ENCODE data around the gene TUBGCP5.

DNA sequence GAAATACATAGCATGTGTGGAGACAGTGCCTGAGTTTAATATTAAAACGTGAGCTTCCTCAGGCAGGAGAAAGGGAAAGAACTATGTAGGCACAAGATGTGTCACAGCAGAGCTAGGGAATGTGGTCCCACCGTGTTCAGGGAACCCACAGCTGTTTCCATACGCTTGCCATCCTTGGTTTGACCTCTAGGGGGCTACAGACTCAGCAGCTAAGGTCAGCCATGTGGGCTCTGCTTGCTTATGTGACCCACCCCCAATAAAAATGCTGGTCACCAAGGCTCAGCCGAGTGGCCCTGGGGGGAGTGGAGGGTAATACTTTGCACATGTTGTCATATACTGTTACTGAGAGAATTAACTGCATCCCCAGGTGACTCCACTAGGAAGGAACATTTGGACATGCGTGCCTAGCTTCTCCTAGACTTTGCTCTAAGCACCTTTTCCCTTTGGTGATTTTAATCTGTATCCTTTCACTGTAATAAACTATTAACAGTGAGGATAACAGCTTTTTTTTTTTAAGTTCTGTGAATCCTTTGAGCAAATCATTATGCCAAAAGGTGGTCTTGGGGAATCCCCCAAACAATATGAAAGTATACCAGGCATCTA lies 3.3 kb downstream of the TUBGCP5 start:
- TF ChIP-seq TAF1 (IDR thresholded peaks at IDR 0.05; ENCODE audit: low read depth) (no peak), EP300 (conservative IDR thresholded peaks at IDR 0.05; ENCODE audit: poor library complexity, severe bottlenecking) (no peak), MXI1 (conservative IDR thresholded peaks at IDR 0.05; ENCODE audit: poor library complexity, severe bottlenecking) (no peak), RAD21 (conservative IDR thresholded peaks at IDR 0.05) (peak; percentile 19), POLR2AphosphoS5 (IDR thresholded peaks at IDR 0.05) (no peak)
- TF ChIP-seq, protein P1, sequence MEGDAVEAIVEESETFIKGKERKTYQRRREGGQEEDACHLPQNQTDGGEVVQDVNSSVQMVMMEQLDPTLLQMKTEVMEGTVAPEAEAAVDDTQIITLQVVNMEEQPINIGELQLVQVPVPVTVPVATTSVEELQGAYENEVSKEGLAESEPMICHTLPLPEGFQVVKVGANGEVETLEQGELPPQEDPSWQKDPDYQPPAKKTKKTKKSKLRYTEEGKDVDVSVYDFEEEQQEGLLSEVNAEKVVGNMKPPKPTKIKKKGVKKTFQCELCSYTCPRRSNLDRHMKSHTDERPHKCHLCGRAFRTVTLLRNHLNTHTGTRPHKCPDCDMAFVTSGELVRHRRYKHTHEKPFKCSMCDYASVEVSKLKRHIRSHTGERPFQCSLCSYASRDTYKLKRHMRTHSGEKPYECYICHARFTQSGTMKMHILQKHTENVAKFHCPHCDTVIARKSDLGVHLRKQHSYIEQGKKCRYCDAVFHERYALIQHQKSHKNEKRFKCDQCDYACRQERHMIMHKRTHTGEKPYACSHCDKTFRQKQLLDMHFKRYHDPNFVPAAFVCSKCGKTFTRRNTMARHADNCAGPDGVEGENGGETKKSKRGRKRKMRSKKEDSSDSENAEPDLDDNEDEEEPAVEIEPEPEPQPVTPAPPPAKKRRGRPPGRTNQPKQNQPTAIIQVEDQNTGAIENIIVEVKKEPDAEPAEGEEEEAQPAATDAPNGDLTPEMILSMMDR (IDR thresholded peaks at IDR 0.05; ENCODE audit: poor library complexity, severe bottlenecking) = peak; percentile 51
